NCI-H1694 (cell line): ENCODE results near the gene ZBTB14.

Source experiments
- DNase-seq: peaks from one replicate; lab custom pipeline; 2025; lab: John Stamatoyannopoulos, UW

The ZBTB14 gene

GRCh38 chr18:5288517-5288935, 7.0 kb downstream of the ZBTB14 start:
- DNase-seq: no peak

- no peak for DNase-seq
These were observed 7.7 kb downstream of the ZBTB14 start for GRCh38 chr18:5287854-5288253.

- no peak for DNase-seq
These were observed 9.0 kb downstream of the ZBTB14 start for GRCh38 chr18:5286525-5286924.

GRCh38 chr18:5285326-5285725, 10.2 kb downstream of the ZBTB14 start:
- peak; percentile 77 for DNase-seq

- no peak for DNase-seq
These were observed 10.7 kb downstream of the ZBTB14 start for GRCh38 chr18:5284808-5285207.

- no peak for DNase-seq
These were observed 12.8 kb downstream of the ZBTB14 start for GRCh38 chr18:5282770-5283169.

GRCh38 chr18:5276947-5277346, 18.6 kb downstream of the ZBTB14 start:
- DNase-seq: no peak

- DNase-seq: no peak
These were observed 19.7 kb downstream of the ZBTB14 start for GRCh38 chr18:5275872-5276271.

- no peak for DNase-seq
These were observed 26.7 kb downstream of the ZBTB14 start for GRCh38 chr18:5268874-5269273.

GRCh38 chr18:5266721-5267120, 28.8 kb downstream of the ZBTB14 start:
- DNase-seq: no peak

GRCh38 chr18:5253910-5254309, 41.6 kb downstream of the ZBTB14 start:
- no peak for DNase-seq

GRCh38 chr18:5251117-5251516, 44.4 kb downstream of the ZBTB14 start:
- no peak for DNase-seq

- no peak for DNase-seq
These were observed 44.9 kb downstream of the ZBTB14 start for GRCh38 chr18:5250603-5251002.

- no peak for DNase-seq
These were observed 50.6 kb downstream of the ZBTB14 start for GRCh38 chr18:5244941-5245340.

GRCh38 chr18:5239447-5239846, 56.1 kb downstream of the ZBTB14 start:
- DNase-seq: no peak
